Transverse colon (tissue), 4 donors: ENCODE measurements around the gene FCHSD2. TPM values are rescaled to one million over a fixed set of nuclear protein-coding genes. Genes with fewer than 3 reads are reported as not detected.
A peak's percentile ranks its signal among the peaks of the same experiment; 100 is the strongest.

ENCODE experiments used
- DNase-seq: peaks from one replicate; pipeline ENCODE4 v3.0.0-alpha.2; 2019
- H3K27ac ChIP-seq, 4 donors: fragments of 200-600 bp; sonication (generic); 2 replicates each; pipeline ENCODE4 v1.5.1; 2016 to 2018; ENCODE audit warnings: inconsistent platforms in 4 of 4
- H3K27me3 ChIP-seq: fragments of 200-600 bp; sonication (generic); 2 replicates; pipeline ENCODE4 v1.5.1; 2017; ENCODE audit warnings: inconsistent platforms
- H3K36me3 ChIP-seq, 4 donors: fragments of 200-600 bp; sonication (generic); 2 replicates each; pipeline ENCODE4 v1.5.1; 2017 to 2019; ENCODE audit warnings: inconsistent platforms in 4 of 4
- H3K4me1 ChIP-seq, 4 donors: fragments of 200-600 bp; sonication (generic); 2 replicates each; pipeline ENCODE4 v1.5.1; 2017 to 2020; ENCODE audit warnings: inconsistent platforms in 4 of 4
- H3K4me3 ChIP-seq, 4 donors: fragments of 200-600 bp; sonication (generic); 1 replicate in 1 of 4; 2 replicates in 3 of 4; pipeline versions ENCODE4 v1.5.1 to v1.6.1; 2017 to 2019; ENCODE audit warnings: inconsistent platforms in 4 of 4
- H3K9me3 ChIP-seq, 2 donors: fragments of 200-600 bp; sonication (generic); 2 replicates each; pipeline ENCODE4 v1.5.1; 2017 to 2019; ENCODE audit warnings: inconsistent platforms in 2 of 2
- EP300 ChIP-seq: sonication (generic); formaldehyde crosslinking; IDR thresholded peaks from one replicate; pipeline ENCODE4 v1.6.1; 2017; ENCODE audit warnings: antibody characterized with exemption, low read depth
- POLR2A ChIP-seq: fragments of 450-650 bp; IDR thresholded peaks from one replicate; pipeline ENCODE4 v1.6.1; 2016; ENCODE audit warnings: antibody characterized with exemption, mild to moderate bottlenecking, moderate library complexity
- POLR2AphosphoS5 ChIP-seq, 3 donors: sonication (generic); formaldehyde crosslinking; IDR thresholded peaks; one replicate each; pipeline ENCODE4 v1.6.1; 2016; ENCODE audit warnings: antibody characterized with exemption in 3 of 3
- WGBS, 2 donors: methylation state at CpG; one replicate each; pipeline ENCODE4 v1.1.5; 2018; ENCODE audit warnings: low coverage in 1 of 2; 5-methylcytosine and 5-hydroxymethylcytosine counted together
- in situ Hi-C, 4 donors: fragments of 200-750 bp; cut with MboI; loops; one replicate each; pipeline versions ENCODE4 v1.15.0 to v1.15.1; 2017; ENCODE audit warnings: low sequenced_read_pairs in 3 of 4, low pct_ligation_motif_present in 1 of 4, low pct_unique_long_range_greater_than_20kb in 1 of 4
- intact Hi-C: fragments of 100-400 bp; cut with DNase I; formaldehyde crosslinking; loops from one replicate; pipeline ENCODE4 v1.15.1; 2023; ENCODE audit warnings: low total_unique reads
- total RNA-seq, 4 donors: library from RNA; depleted of rRNA; stranded (reverse); fragments of >200 nt; gene quantifications; one replicate each; pipeline ENCODE4 v1.1.0, GENCODE V29; 2016
- TF ChIP-seq, protein P1 (sequence below), 5 experiments: fragments of 200-600 bp in 3 of 5; fragments of 450-650 bp in 2 of 5; sonication (generic) in 3 of 5; IDR thresholded peaks; 1 replicate in 2 of 5; 2 replicates in 3 of 5; pipeline ENCODE4 v1.5.1; 2016 to 2017; ENCODE audit warnings: antibody characterized with exemption in 5 of 5, inconsistent platforms in 3 of 5, mild to moderate bottlenecking in 2 of 5, moderate library complexity in 1 of 5

The FCHSD2 gene
- total RNA-seq, 4 donors from 2014 or later, result 9.1 to 15.9 (median 15.0) TPM

DNA sequence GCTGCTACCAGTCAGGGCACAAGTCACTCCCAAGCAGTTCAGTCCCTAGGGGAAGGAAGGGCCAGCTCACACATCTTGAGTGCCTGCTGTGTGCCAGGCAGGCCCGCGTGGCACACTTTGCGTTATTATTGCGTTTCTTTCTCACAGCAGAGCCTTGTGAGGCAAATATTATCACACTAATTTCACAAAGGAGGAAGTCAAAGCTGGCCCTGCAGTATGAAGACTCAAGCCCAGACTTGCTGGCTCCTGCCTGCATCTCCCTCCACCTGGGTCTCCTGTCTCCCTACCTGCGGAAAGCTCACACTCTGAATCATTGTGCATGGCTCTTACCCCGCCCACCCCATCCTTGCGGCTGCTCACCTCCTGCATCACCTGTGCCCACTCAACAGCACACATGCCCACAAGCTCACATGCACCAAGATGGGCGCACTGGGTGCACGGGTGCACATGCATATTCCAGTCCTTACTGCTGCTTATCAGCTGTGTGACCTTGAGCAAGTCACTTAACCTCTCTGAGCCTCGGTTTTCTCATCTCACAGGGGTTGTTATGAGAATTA, 44.3 kb upstream of the FCHSD2 start:
- DNase-seq, result no peak
- Histone ChIP-seq H3K4me1 (peaks cover 0 to 23% (median 6%) of the 10 kb centered on the region in 4 donors), H3K27ac (no peak overlapping the region), H3K4me3 (no peak overlapping the region), H3K27me3 (no peaks in the 10 kb centered on the region), H3K36me3 (no peaks in the 10 kb centered on the region), H3K9me3 (no peaks in the 10 kb centered on the region)
- intact Hi-C loops, result loop anchor here (5.0 kb wide), 1 partner anchor 56 kb away; no protein-coding TSS in a partner anchor
- in situ Hi-C loops, result loop anchor here in 3 of 4 donors (5.0 to 10.0 kb wide), 3 partner anchors 51 to 262 kb away; no protein-coding TSS in a partner anchor
- WGBS, 2 donors, result 82% methylated on average over 10 of the region's 10 CpGs; no CpG with 5 or more reads in 1 of the 2 donors
- TF ChIP-seq EP300 (no peak), POLR2AphosphoS5 (IDR thresholded peaks at IDR 0.05) (no peak), POLR2A (no peak)
- TF ChIP-seq, protein P1, sequence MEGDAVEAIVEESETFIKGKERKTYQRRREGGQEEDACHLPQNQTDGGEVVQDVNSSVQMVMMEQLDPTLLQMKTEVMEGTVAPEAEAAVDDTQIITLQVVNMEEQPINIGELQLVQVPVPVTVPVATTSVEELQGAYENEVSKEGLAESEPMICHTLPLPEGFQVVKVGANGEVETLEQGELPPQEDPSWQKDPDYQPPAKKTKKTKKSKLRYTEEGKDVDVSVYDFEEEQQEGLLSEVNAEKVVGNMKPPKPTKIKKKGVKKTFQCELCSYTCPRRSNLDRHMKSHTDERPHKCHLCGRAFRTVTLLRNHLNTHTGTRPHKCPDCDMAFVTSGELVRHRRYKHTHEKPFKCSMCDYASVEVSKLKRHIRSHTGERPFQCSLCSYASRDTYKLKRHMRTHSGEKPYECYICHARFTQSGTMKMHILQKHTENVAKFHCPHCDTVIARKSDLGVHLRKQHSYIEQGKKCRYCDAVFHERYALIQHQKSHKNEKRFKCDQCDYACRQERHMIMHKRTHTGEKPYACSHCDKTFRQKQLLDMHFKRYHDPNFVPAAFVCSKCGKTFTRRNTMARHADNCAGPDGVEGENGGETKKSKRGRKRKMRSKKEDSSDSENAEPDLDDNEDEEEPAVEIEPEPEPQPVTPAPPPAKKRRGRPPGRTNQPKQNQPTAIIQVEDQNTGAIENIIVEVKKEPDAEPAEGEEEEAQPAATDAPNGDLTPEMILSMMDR (IDR thresholded peaks at IDR 0.05), result no peak

DNA sequence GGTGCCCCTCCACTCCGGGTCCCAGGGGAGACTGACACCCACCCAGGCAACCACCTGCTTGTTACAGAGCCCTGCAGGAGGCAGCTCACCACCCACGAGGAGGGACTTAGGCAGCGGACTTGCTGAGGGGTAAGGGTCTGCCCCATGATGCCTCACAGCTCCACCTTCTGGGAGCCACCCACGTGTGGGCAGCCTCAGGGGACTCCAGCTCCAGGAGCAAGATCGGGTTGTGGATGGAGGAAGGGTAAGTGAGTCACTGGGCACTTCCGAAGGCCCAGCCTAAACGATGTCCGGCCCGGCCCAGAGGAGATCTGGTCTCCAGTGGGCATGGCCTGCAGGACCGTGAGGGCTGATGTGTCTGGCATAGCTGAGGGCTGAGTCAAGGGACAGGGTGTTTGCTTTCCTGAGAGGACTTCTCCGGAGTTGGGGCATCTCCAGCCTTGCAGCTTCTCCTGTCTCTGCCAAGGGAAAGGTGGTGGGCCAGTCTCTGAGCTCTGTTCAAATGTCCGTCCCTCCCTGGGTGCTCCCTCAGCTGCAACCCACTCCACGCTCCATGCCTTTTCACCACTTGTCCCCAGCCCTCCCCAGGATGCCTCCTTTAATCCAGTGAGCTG, 43.7 kb upstream of the FCHSD2 start:
- H3K9me3 ChIP-seq, result no peaks in the 10 kb centered on the region
- no peaks in the 10 kb centered on the region for H3K36me3 ChIP-seq
- no peak overlapping the region for H3K4me3 ChIP-seq
- 55 to 71% methylated on average over 6 to 8 of the region's 13 CpGs for WGBS, 2 donors
- no peaks in the 10 kb centered on the region for H3K27me3 ChIP-seq
- DNase-seq, result no peak
- H3K4me1 ChIP-seq, result peaks cover 0 to 17% (median 6%) of the 10 kb centered on the region in 4 donors
- intact Hi-C loops (loop anchor here (5.0 kb wide), 1 partner anchor 57 kb away; no protein-coding TSS in a partner anchor), in situ Hi-C loops (loop anchor here in 3 of 4 donors (5.0 to 10.0 kb wide), 3 partner anchors 52 to 261 kb away; no protein-coding TSS in a partner anchor)
- H3K27ac ChIP-seq, result no peak overlapping the region
- no peak for TF ChIP-seq POLR2AphosphoS5 (IDR thresholded peaks at IDR 0.05)
- TF ChIP-seq, protein P1 (IDR thresholded peaks at IDR 0.05), result no peak
- no peak for TF ChIP-seq EP300
- TF ChIP-seq POLR2A, result no peak

DNA sequence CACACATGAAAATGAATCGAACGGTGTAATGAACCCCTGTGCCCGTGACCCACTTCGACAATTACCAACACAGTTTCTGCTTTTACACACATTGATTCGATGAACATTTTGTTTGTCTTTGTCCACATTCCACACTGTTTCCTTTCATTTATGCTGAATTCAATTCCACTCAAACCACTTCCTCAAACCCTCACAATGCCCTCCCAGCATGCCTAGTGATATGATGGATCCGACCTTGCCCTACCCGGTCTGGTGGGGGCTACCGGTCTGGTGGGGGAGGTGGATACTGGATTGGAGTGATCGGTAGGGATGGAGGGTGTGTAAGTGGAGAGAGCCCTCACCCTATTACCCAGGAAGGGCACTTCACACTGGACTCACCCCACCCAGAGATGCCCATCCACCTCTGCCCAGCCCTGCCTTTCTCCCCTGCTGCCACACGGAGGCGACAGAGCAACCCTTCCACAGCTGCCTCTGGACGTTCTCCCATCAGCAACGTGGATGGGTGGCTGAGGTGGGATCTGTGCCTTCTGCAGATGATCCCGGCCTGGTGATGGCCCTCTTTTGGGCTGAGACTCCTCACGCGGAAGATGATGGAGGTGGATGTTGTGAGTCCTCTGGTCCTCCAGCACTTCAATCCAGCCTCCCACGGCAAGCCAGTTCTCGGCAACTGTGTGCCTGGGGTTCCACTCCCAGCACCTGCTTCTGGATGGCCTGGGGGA, 43.0 kb upstream of the FCHSD2 start:
- H3K27ac ChIP-seq, result peak overlapping the region in 1 of 4 donors; percentile 28
- intact Hi-C loops, result loop anchor here (5.0 kb wide), 1 partner anchor 57 kb away; no protein-coding TSS in a partner anchor

More for the DNA sequence above, 43.0 kb upstream of the FCHSD2 start:
- WGBS, 2 donors, result 35 to 56% methylated on average over 5 to 18 of the region's 18 CpGs
- H3K36me3 ChIP-seq, result no peaks in the 10 kb centered on the region
- in situ Hi-C loops, result loop anchor here in 3 of 4 donors (5.0 to 10.0 kb wide), 3 partner anchors 52 to 260 kb away; no protein-coding TSS in a partner anchor
- no peak for TF ChIP-seq EP300
- TF ChIP-seq, protein P1 (IDR thresholded peaks at IDR 0.05), result peak; percentile 78 to 93 (median 89)
- H3K4me1 ChIP-seq, result peaks cover 0 to 17% (median 6%) of the 10 kb centered on the region in 4 donors
- no peaks in the 10 kb centered on the region for H3K9me3 ChIP-seq
- peak; percentile 82 for DNase-seq
- no peak overlapping the region for H3K4me3 ChIP-seq
- no peaks in the 10 kb centered on the region for H3K27me3 ChIP-seq
